Hepatocyte (in vitro differentiated cells): ENCODE results near the gene FGF5. TPM values are rescaled to one million over a fixed set of nuclear protein-coding genes. Genes with fewer than 3 reads are reported as not detected.
"Not testable (repeated sequence)": the region's sequence is repeated elsewhere in the genome, so short reads cannot be mapped to it uniquely, and the experiment has no call there.

Source experiments
- DNase-seq: peaks from one replicate; pipeline ENCODE4 v3.0.0-alpha.2; 2016; ENCODE audit warnings: low spot score
- H2AFZ ChIP-seq: fragments of 200-600 bp; sonication (generic); 2 replicates; pipeline ENCODE4 v1.6.0; 2016; ENCODE audit warnings: antibody characterized with exemption, mild to moderate bottlenecking
- H3K27ac ChIP-seq: fragments of 200-600 bp; sonication (generic); 2 replicates; pipeline ENCODE4 v1.5.1; 2016; ENCODE audit warnings: mild to moderate bottlenecking
- H3K27me3 ChIP-seq: fragments of 200-600 bp; sonication (generic); 2 replicates; pipeline ENCODE4 v1.6.1; 2016
- H3K36me3 ChIP-seq: fragments of 200-600 bp; sonication (generic); replicated peaks from 2 replicates; pipeline ENCODE4 v1.5.1; 2016; ENCODE audit warnings: low read depth; ENCODE audit not compliant: insufficient read depth
- H3K4me1 ChIP-seq: fragments of 200-600 bp; sonication (generic); 2 replicates; pipeline ENCODE4 v1.5.1; 2016; ENCODE audit warnings: mild to moderate bottlenecking, moderate library complexity; ENCODE audit not compliant: insufficient read depth
- H3K4me2 ChIP-seq: fragments of 200-600 bp; sonication (generic); 2 replicates; pipeline ENCODE4 v1.6.0; 2016
- H3K4me3 ChIP-seq: fragments of 200-600 bp; sonication (generic); 2 replicates; pipeline ENCODE4 v1.5.1; 2016; ENCODE audit warnings: mild to moderate bottlenecking
- H3K79me2 ChIP-seq: fragments of 200-600 bp; sonication (generic); 2 replicates; pipeline ENCODE4 v1.6.0; 2017; ENCODE audit warnings: mild to moderate bottlenecking
- H3K9me2 ChIP-seq: fragments of 200-600 bp; sonication (generic); replicated peaks from 2 replicates; pipeline ENCODE4 v1.6.0; 2017; ENCODE audit warnings: mild to moderate bottlenecking; ENCODE audit not compliant: insufficient read depth
- H3K9me3 ChIP-seq: fragments of 200-600 bp; sonication (generic); 2 replicates; pipeline ENCODE4 v1.5.1; 2016; ENCODE audit warnings: low read depth, mild to moderate bottlenecking
- H4K20me1 ChIP-seq: fragments of 200-600 bp; sonication (generic); 2 replicates; pipeline ENCODE4 v1.6.0; 2016; ENCODE audit warnings: mild to moderate bottlenecking; ENCODE audit not compliant: insufficient read depth, poor library complexity, severe bottlenecking
- CTCF ChIP-seq: fragments of 200-600 bp; sonication (generic); IDR thresholded peaks from 2 replicates; pipeline ENCODE4 v1.5.1; 2016; ENCODE audit warnings: antibody characterized with exemption, mild to moderate bottlenecking; ENCODE audit not compliant: poor library complexity
- EZH2 ChIP-seq: fragments of 200-600 bp; sonication (generic); IDR thresholded peaks from 2 replicates; pipeline ENCODE4 v1.6.1; 2016; ENCODE audit warnings: antibody characterized with exemption, mild to moderate bottlenecking, borderline replicate concordance
- EZH2phosphoT487 ChIP-seq: fragments of 200-600 bp; sonication (generic); IDR thresholded peaks from one replicate; pipeline ENCODE4 v1.6.1; 2018; ENCODE audit warnings: antibody characterized with exemption, mild to moderate bottlenecking, low read depth, moderate library complexity; ENCODE audit not compliant: unreplicated experiment, severe bottlenecking
- WGBS: methylation state at CpG from one replicate; pipeline ENCODE4 v1.1.6; 2016; ENCODE audit warnings: low lambda C conversion rate; ENCODE audit errors: missing lambda C conversion rate; 5-methylcytosine and 5-hydroxymethylcytosine counted together
- polyA plus RNA-seq: library from polyadenylated mRNA; unstranded; fragments of >200 nt; fragmentation: Nextera tagmentation; extraction: Ambion mirVana; gene quantifications from 2 replicates; pipeline ENCODE4 v1.2.1, GENCODE V29; 2016
- total RNA-seq: library from RNA; depleted of rRNA; stranded (reverse); fragments of >200 nt; gene quantifications from 2 replicates; pipeline ENCODE4 v1.2.3, GENCODE V29; 2014

Gene FGF5
- total and polyA plus RNA-seq, 2 experiments from 2014 or later = 0.42 TPM; not detected in 1

DNA sequence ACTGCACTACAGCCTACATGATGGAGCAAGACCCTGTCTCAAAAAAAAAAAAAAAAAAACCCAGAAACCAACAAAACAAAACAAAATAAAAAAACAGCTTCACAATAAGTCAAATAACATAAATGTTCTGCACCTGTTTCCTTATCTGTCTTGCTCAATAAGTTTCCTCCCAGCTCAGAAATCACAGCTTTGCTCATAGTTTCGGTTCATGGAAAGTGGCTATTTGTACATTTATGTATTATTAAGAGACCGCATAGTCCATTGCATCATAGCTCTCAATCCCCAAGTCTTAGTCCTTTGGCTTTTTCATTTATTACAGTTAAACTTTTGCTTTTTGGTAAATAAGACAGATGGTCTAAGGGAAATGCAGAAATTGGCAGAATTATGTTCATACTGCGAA, 44.7 kb downstream of the FGF5 start:
- H3K36me3 ChIP-seq = no peaks in the 10 kb centered on the region
- H3K4me3 ChIP-seq = no peak overlapping the region
- H3K79me2 ChIP-seq = no peaks in the 10 kb centered on the region
- H4K20me1 ChIP-seq = no peaks in the 10 kb centered on the region
- TF ChIP-seq EZH2 (no peak), CTCF (no peak), EZH2phosphoT487 (no peak)
- no peaks in the 10 kb centered on the region for H3K9me3 ChIP-seq
- peaks cover 11% of the 10 kb centered on the region for H3K27me3 ChIP-seq
- H3K27ac ChIP-seq = no peak overlapping the region
- H3K9me2 ChIP-seq = no peaks in the 10 kb centered on the region
- no peak overlapping the region for H3K4me2 ChIP-seq
- H2AFZ ChIP-seq = no peak overlapping the region
- 92% methylated on average over 3 of the region's 3 CpGs for WGBS
- H3K4me1 ChIP-seq = no peaks in the 10 kb centered on the region
- DNase-seq = no peak

DNA sequence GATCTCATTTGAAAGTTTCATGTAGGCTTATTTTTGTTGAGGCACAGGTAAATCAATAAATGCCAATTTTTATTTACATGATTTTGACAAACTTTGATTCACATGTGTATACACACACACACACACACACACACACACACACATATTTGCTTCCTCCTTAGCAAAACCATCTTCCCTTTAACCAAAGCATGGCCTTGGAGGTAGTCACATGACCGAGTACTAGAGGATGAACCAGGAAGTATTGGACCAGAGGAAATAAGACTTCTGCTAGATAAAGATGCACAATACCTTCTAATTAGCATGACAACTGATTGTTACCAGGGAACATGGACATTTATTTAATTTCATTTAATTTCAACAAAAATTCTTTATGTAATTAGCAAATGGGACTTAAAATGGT, 45.7 kb downstream of the FGF5 start:
- TF ChIP-seq CTCF (no peak), EZH2 (no peak), EZH2phosphoT487 (no peak)
- Histone ChIP-seq H3K27me3 (peaks cover 12% of the 10 kb centered on the region), H3K27ac (no peak overlapping the region), H3K4me3 (no peak overlapping the region), H3K79me2 (no peaks in the 10 kb centered on the region), H4K20me1 (no peaks in the 10 kb centered on the region), H3K9me3 (no peaks in the 10 kb centered on the region), H3K4me1 (no peaks in the 10 kb centered on the region), H2AFZ (no peak overlapping the region), H3K4me2 (no peak overlapping the region), H3K9me2 (no peaks in the 10 kb centered on the region), H3K36me3 (no peaks in the 10 kb centered on the region)
- WGBS = 81% methylated on average over 1 of the region's 1 CpG
- DNase-seq = no peak

- no peak for DNase-seq
- Histone ChIP-seq H2AFZ (no peak overlapping the region), H3K79me2 (no peaks in the 10 kb centered on the region), H3K36me3 (no peaks in the 10 kb centered on the region), H3K27me3 (peaks cover 18% of the 10 kb centered on the region), H3K9me2 (no peaks in the 10 kb centered on the region), H3K4me1 (no peaks in the 10 kb centered on the region), H4K20me1 (no peaks in the 10 kb centered on the region), H3K27ac (no peak overlapping the region), H3K9me3 (no peaks in the 10 kb centered on the region), H3K4me2 (no peak overlapping the region), H3K4me3 (no peak overlapping the region)
- TF ChIP-seq EZH2phosphoT487 (no peak), CTCF (no peak), EZH2 (no peak)
- WGBS = 74% methylated on average over 7 of the region's 7 CpGs
Observed at GRCh38 chr4:80313627-80314026, 47.2 kb downstream of the FGF5 start.

DNA sequence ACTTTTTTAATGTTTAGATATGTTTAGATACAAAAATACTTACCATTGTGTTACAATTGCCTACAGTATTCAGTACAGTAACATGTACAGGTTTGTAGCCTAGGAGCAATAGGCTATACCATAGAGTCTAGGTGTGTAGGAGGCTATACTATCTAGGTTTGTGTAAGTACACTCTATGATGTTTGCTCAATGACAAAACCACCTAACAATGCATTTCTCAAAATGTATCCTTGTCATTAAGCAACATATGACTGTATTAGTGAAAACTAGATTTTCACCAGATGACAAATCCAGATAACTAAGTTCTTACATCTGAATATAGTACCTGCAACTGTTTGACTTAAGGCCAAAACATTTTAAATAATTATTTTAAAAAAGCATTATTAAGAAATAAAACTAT, 49.4 kb downstream of the FGF5 start:
- H3K27me3 ChIP-seq = peaks cover 16% of the 10 kb centered on the region
- not testable (repeated sequence) for H2AFZ ChIP-seq, H3K36me3 ChIP-seq, DNase-seq, H3K27ac ChIP-seq, H4K20me1 ChIP-seq, H3K9me2 ChIP-seq, H3K9me3 ChIP-seq, H3K4me3 ChIP-seq, H3K4me2 ChIP-seq, H3K79me2 ChIP-seq, H3K4me1 ChIP-seq
